T-helper 2 cell treated with Interferon-gamma antibody and Interleukin-4, amounts not matched to agents 5 μg/mL and 100 μg/mL, for 36 hours (primary cell): ENCODE measurements around the gene OR4C11.

Experiments used
- DNase-seq: peaks from one replicate; pipeline ENCODE4 v3.0.0; 2021; ENCODE audit warnings: low spot score
- H3K27ac Mint-ChIP-seq: one replicate; pipeline ENCODE4 v1.8.0; 2021; ENCODE audit warnings: mild to moderate bottlenecking, mixed read lengths
- H3K27me3 Mint-ChIP-seq: one replicate; pipeline ENCODE4 v1.8.0; 2021; ENCODE audit warnings: low read depth, mixed read lengths
- H3K36me3 Mint-ChIP-seq: one replicate; pipeline ENCODE4 v1.8.0; 2021; ENCODE audit warnings: low read depth, mixed read lengths
- H3K4me1 Mint-ChIP-seq: one replicate; pipeline ENCODE4 v1.8.0; 2021; ENCODE audit warnings: low read depth, mixed read lengths
- H3K4me3 Mint-ChIP-seq: one replicate; pipeline ENCODE4 v1.8.0; 2022; ENCODE audit warnings: mild to moderate bottlenecking, moderate library complexity, mixed read lengths
- H3K9me3 Mint-ChIP-seq: one replicate; pipeline ENCODE4 v1.8.0; 2021; ENCODE audit warnings: mixed read lengths

The OR4C11 gene, protein sequence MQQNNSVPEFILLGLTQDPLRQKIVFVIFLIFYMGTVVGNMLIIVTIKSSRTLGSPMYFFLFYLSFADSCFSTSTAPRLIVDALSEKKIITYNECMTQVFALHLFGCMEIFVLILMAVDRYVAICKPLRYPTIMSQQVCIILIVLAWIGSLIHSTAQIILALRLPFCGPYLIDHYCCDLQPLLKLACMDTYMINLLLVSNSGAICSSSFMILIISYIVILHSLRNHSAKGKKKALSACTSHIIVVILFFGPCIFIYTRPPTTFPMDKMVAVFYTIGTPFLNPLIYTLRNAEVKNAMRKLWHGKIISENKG

DNA sequence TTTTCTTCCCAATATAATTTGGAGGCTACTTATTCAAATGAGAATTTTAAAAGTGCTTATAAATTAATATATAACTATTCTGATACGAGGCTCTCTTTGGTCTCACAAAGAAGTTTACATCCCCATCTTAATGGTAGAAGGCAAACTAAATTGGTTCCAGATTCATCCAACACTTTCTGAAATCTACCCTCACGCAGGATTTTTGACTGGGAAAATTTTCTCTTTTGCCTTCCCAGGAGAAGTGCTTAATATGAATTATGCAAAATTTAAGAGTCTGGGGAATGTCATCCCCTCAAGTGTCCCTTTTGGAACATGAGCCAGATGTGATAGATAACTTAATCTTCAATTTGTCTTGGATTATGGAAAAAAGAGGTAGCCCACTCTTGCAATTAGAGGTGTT is at the start of gene OR4C11:
TSS of gene OR4C11 (minus strand) at position 101 of the 400 bp plus-strand sequence. CDS start 3,272 bp downstream, outside the sequence.
- no peak within 1 kb of the TSS for H3K4me3 Mint-ChIP-seq
- H3K27ac Mint-ChIP-seq: no peak within 1 kb of the TSS
- H3K27me3 Mint-ChIP-seq: no peaks in the 10 kb centered on the region
- DNase-seq: no peak
- H3K4me1 Mint-ChIP-seq: no peaks in the 10 kb centered on the region
- no peaks in the 10 kb centered on the region for H3K36me3 Mint-ChIP-seq
- H3K9me3 Mint-ChIP-seq: peaks cover 48% of the 10 kb centered on the region

DNA sequence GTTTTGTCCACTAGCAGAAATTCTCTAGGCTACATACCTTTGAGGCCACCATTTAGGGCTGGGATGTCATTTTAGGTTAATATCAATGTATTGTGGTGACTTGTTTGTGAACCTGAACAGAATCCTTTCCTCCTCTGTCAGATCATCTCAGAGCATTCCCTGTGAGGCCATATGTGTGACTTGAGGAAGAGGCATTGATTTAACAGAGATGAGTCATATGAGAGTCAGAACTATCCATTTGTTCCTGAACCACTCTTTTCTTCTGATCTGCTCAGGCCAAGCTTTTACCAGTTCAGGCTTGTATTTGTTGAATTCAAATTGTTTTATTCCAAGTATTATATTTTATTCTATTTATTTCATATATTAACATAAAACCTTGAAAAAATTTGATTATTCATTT is 47.7 kb upstream of the OR4C11 start:
- no peak for DNase-seq
- Mint-ChIP-seq H3K4me1 (no peaks in the 10 kb centered on the region), H3K4me3 (no peak overlapping the region), H3K27ac (no peak overlapping the region), H3K36me3 (no peaks in the 10 kb centered on the region), H3K9me3 (peaks cover 57% of the 10 kb centered on the region), H3K27me3 (no peaks in the 10 kb centered on the region)

DNA sequence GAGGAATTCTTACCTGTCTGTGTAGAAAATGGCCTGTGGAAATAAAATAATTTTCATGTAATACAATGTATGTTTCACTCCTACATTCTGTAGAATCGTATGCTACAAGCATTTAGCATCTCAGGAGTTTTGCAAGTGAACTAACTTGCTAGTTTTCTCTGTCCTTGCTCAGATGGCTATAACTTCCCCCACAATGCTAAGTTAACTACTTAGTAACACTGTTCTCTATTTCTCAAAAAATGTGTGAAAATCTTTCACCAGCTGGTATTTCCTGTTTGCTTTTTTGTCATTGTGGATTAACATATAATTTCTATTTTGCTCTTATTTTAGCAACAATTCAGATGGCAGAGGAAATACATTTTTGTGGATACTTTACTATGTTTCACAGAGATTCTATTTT is 45.1 kb upstream of the OR4C11 start:
- no peak overlapping the region for H3K4me3 Mint-ChIP-seq
- peaks cover 61% of the 10 kb centered on the region for H3K9me3 Mint-ChIP-seq
- no peak overlapping the region for H3K27ac Mint-ChIP-seq
- H3K27me3 Mint-ChIP-seq: no peaks in the 10 kb centered on the region
- no peaks in the 10 kb centered on the region for H3K4me1 Mint-ChIP-seq
- no peaks in the 10 kb centered on the region for H3K36me3 Mint-ChIP-seq
- no peak for DNase-seq

DNA sequence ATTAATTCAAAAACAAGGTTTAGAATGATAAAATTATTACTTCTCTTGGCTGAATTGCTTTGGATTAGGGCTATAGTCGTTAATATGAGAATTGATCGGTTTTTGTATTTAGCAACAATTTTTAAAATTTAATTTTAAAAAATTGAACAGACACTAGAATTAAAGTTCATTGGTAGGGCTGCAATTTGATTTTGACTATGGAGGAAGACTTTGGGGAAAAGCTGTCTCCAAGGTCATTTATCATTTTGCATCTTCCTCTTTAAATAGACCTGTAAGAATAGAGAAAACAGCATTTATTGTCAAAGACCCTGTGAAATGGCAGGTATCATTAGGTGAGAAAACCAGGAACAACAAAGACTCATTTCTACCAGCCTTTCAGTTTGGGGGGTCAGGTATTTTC is 40.6 kb upstream of the OR4C11 start, which contains the start of gene OR4S2:
TSS of gene OR4S2 (plus strand) at position 301 of the 400 bp plus-strand sequence. CDS start 2,577 bp downstream, outside the sequence.
- Mint-ChIP-seq H3K9me3 (peaks cover 58% of the 10 kb centered on the region), H3K27ac (no peak within 1 kb of the TSS), H3K36me3 (no peaks in the 10 kb centered on the region), H3K4me1 (no peaks in the 10 kb centered on the region), H3K4me3 (no peak within 1 kb of the TSS), H3K27me3 (no peaks in the 10 kb centered on the region)
- no peak for DNase-seq

DNA sequence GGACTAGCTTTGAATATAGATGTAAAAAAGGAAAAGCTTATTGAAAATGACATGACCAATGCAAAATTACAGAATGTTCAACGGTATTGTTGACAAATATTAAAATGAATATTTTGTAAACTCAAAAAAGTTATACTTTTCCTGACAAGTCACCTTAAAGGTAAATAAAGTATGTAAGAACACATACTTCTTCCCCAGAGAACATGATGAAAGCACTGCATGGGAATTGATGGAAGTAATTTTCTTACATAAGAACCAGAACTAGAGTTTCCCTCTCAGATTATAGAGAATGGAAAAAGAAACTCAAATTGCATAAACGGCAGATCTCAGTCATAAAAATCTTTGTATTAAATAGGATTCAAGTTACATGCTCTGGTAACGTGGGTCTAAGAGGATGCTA is 27.4 kb upstream of the OR4C11 start, which contains the start of gene OR4P4:
TSS of gene OR4P4 (plus strand) at position 301 of the 400 bp plus-strand sequence.
- Mint-ChIP-seq H3K4me1 (no peaks in the 10 kb centered on the region), H3K36me3 (no peaks in the 10 kb centered on the region), H3K4me3 (no peak within 1 kb of the TSS), H3K27ac (no peak within 1 kb of the TSS), H3K27me3 (no peaks in the 10 kb centered on the region), H3K9me3 (peaks cover 56% of the 10 kb centered on the region)
- no peak for DNase-seq

DNA sequence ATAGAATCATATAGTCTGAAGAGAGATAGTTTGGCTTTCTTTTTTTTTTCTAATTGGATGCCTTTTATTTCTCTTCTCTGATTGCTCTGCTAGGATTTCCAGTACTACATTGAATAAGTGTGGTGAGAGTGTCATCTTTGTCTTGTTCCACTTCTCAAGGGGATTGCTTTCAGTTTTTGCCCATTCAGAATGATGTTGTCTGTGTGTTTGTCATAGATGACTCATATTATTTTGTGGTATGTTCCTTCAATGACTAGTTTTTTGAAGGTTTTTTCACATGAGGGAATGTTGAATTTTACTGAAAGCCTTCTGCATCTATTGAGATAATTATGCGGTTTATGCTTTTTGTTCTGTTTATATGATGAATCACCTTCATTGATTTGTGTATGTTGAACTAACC is 17.1 kb upstream of the OR4C11 start:
- Mint-ChIP-seq H3K36me3 (no peaks in the 10 kb centered on the region), H3K27ac (no peak overlapping the region), H3K4me1 (no peaks in the 10 kb centered on the region), H3K4me3 (no peak overlapping the region), H3K27me3 (no peaks in the 10 kb centered on the region), H3K9me3 (peaks cover 74% of the 10 kb centered on the region)
- no peak for DNase-seq

DNA sequence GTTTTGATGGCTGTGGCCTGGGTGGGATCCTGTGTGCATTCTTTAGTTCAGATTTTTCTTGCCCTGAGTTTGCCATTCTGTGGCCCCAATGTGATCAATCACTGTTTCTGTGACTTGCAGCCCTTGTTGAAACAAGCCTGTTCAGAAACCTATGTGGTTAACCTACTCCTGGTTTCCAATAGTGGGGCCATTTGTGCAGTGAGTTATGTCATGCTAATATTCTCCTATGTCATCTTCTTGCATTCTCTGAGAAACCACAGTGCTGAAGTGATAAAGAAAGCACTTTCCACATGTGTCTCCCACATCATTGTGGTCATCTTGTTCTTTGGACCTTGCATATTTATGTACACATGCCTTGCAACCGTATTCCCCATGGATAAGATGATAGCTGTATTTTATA is 34.9 kb downstream of the OR4C11 start:
- H3K27ac Mint-ChIP-seq: no peak overlapping the region
- H3K9me3 Mint-ChIP-seq: peaks cover 41% of the 10 kb centered on the region

DNA sequence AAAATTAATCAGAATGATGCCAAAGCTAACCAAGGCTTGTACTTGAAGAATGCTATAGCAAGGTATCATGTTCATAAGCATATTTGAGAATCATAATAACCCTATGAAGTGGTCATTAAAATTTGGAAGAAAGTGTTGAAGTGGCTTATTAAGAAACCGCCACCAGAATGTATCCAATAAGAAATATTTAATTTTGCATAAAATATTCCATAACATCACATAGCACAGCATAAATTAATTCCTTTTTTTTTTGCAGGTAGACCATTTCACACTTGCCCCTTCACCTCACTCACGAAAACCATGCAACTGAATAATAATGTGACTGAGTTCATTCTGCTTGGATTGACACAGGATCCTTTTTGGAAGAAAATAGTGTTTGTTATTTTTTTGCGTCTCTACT is 35.6 kb downstream of the OR4C11 start, which contains the start of gene OR4C16:
TSS of gene OR4C16 (plus strand) at position 301 of the 400 bp plus-strand sequence. CDS start at position 301, 0 bp downstream.
- Mint-ChIP-seq H3K36me3 (no peaks in the 10 kb centered on the region), H3K27me3 (no peaks in the 10 kb centered on the region), H3K9me3 (peaks cover 41% of the 10 kb centered on the region), H3K27ac (no peak within 1 kb of the TSS), H3K4me3 (no peak within 1 kb of the TSS), H3K4me1 (no peaks in the 10 kb centered on the region)
- DNase-seq: no peak

More for the DNA sequence above, 34.9 kb downstream of the OR4C11 start:
- no peak for DNase-seq
- Mint-ChIP-seq H3K4me3 (no peak overlapping the region), H3K4me1 (no peaks in the 10 kb centered on the region), H3K27me3 (no peaks in the 10 kb centered on the region), H3K36me3 (no peaks in the 10 kb centered on the region)

DNA sequence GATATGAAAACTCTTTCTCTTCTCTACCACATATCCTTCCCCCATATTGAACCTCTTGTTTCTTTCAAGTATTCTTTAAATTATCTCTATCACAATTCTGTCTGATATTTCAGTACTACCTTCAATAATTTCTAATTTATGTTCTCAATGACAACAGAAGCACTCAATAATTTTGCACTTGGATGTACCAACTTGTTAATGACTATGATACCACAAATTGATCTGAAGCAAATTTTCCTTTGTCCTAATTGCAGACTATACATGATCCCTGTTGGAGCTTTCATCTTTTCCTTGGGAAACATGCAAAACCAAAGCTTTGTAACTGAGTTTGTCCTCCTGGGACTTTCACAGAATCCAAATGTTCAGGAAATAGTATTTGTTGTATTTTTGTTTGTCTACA is 53.3 kb downstream of the OR4C11 start, which contains the start of gene OR4C15:
TSS of gene OR4C15 (plus strand) at position 301 of the 400 bp plus-strand sequence. CDS start at position 301, 0 bp downstream.
- H3K4me3 Mint-ChIP-seq: no peak within 1 kb of the TSS

More for the DNA sequence above, 53.3 kb downstream of the OR4C11 start, which contains the start of gene OR4C15:
- Mint-ChIP-seq H3K4me1 (no peaks in the 10 kb centered on the region), H3K36me3 (no peaks in the 10 kb centered on the region), H3K27ac (no peak within 1 kb of the TSS), H3K27me3 (no peaks in the 10 kb centered on the region), H3K9me3 (peaks cover 55% of the 10 kb centered on the region)
- no peak for DNase-seq
